K562 (cell line): ENCODE measurements around the gene DNAJC1. TPM values are rescaled to one million over a fixed set of nuclear protein-coding genes. Genes with fewer than 3 reads are reported as not detected.
A peak's percentile ranks its signal among the peaks of the same experiment; 100 is the strongest.

Experiments
- ATAC-seq: fragments of 200-7000 bp; cut with Tn5 transposase; 3 replicates; pipeline ENCODE4 v1.9.1; 2020; ENCODE audit warnings: moderate library complexity
- BruUV-seq: library from RNA; stranded (reverse); fragments of 400-500 nt; replicated peaks from 2 replicates; lab custom pipeline; 2021; lab: Mats Ljungman, UMichigan
- CTCF ChIA-PET: fragments of 300-600 bp; formaldehyde crosslinking; extraction: SDS; loops from one replicate; lab custom pipeline; 2021; ENCODE audit warnings: low intra/inter-chr PET ratio; lab: Yijun Ruan, JAX
- POLR2A ChIA-PET: fragments of 300-600, 350-650 bp; sonication (Branson Sonifier 250); formaldehyde crosslinking; extraction: SDS; loops from one replicate; lab custom pipeline; 2021; ENCODE audit warnings: antibody characterized with exemption, inconsistent platforms; lab: Yijun Ruan, JAX
- DNase-seq, 4 experiments: peaks; one replicate each; pipeline versions ENCODE4 v3.0.0 to v3.0.0-alpha.2; 2011 to 2018; ENCODE audit warnings: low spot score in 3 of 4, mixed read lengths in 3 of 4; ENCODE audit errors: extremely low read depth in 1 of 4
- FAIRE-seq: peaks from 2 replicates; lab custom pipeline; 2011; peaks lifted over from hg19 to GRCh38; lab: Jason Lieb, UNC
- H2AFZ ChIP-seq: 2 replicates; pipeline ENCODE4 v1.6.0; 2011; ENCODE audit warnings: low read depth, low read length, control low read depth, inconsistent platforms
- H3K27ac ChIP-seq: fragments of 200-600 bp; 3 replicates; pipeline ENCODE4 v1.8.0; 2011; ENCODE audit warnings: low read depth, mild to moderate bottlenecking, control low read depth, inconsistent platforms, low read length, moderate library complexity, mixed read lengths; ENCODE audit errors: extremely low read depth
- H3K27me3 ChIP-seq, 2 experiments: fragments of 300-600 bp in 1 of 2; 2 replicates in 1 of 2; 3 replicates in 1 of 2; pipeline versions ENCODE4 v1.6.0 to v1.8.0; 2011; ENCODE audit warnings: inconsistent platforms in 2 of 2, low read length in 2 of 2, mild to moderate bottlenecking in 1 of 2, mixed read lengths in 1 of 2, moderate library complexity in 1 of 2; ENCODE audit not compliant: control insufficient read depth in 2 of 2, insufficient read depth in 2 of 2
- H3K36me3 ChIP-seq: fragments of 300-600 bp; 3 replicates; pipeline ENCODE4 v1.8.0; 2011; ENCODE audit warnings: mild to moderate bottlenecking, low read length, inconsistent platforms; ENCODE audit not compliant: control insufficient read depth, insufficient read depth
- H3K4me1 ChIP-seq, 2 experiments: fragments of 200-600 bp in 1 of 2; replicated peaks in 1 of 2; 2 replicates in 1 of 2; 3 replicates in 1 of 2; pipeline versions ENCODE4 v1.5.1 to v1.8.0; 2011; ENCODE audit warnings: inconsistent platforms in 2 of 2, low read length in 2 of 2, mild to moderate bottlenecking in 1 of 2, mixed read lengths in 1 of 2, moderate library complexity in 1 of 2; ENCODE audit not compliant: control insufficient read depth in 2 of 2, insufficient read depth in 2 of 2
- H3K4me2 ChIP-seq: 2 replicates; pipeline ENCODE4 v1.6.1; 2011; ENCODE audit warnings: low read length, control low read depth, inconsistent platforms, mixed read lengths; ENCODE audit not compliant: insufficient read depth
- H3K4me3 ChIP-seq: fragments of 200-600 bp; sonication (generic), shearing (Covaris generic); 2 replicates; pipeline ENCODE4 v1.5.1; 2016; ENCODE audit warnings: control low read depth, inconsistent platforms
- H3K79me2 ChIP-seq: fragments of 200-600 bp; 3 replicates; pipeline ENCODE4 v1.8.0; 2011; ENCODE audit warnings: low read length, inconsistent platforms; ENCODE audit not compliant: control insufficient read depth, insufficient read depth
- H3K9ac ChIP-seq, 2 experiments: 2 replicates each; pipeline versions ENCODE4 v1.6.0 to v1.6.1; 2011; ENCODE audit warnings: low read depth in 2 of 2, low read length in 2 of 2, control low read depth in 1 of 2, inconsistent platforms in 1 of 2, mild to moderate bottlenecking in 1 of 2, mixed read lengths in 1 of 2; ENCODE audit not compliant: insufficient read depth in 1 of 2
- H3K9me1 ChIP-seq: one replicate; pipeline ENCODE4 v1.6.0; 2011; ENCODE audit warnings: inconsistent platforms, mild to moderate bottlenecking, low read length, moderate library complexity; ENCODE audit not compliant: control insufficient read depth, insufficient read depth
- H3K9me3 ChIP-seq: replicated peaks from 2 replicates; pipeline ENCODE4 v1.5.1; 2011; ENCODE audit warnings: low read depth, low read length, inconsistent platforms; ENCODE audit not compliant: control insufficient read depth, insufficient read depth
- H4K20me1 ChIP-seq: replicated peaks from 2 replicates; pipeline ENCODE4 v1.6.1; 2011; ENCODE audit warnings: low read length, inconsistent platforms, mixed read lengths; ENCODE audit not compliant: control insufficient read depth, insufficient read depth
- ETV1 ChIP-seq: fragments of 450-650 bp; conservative IDR thresholded peaks from 2 replicates; pipeline ENCODE4 v1.6.1; 2016; ENCODE audit warnings: missing genetic modification characterization, control low read depth, low read depth, missing compliant biosample characterization
- NFYB ChIP-seq: IDR thresholded peaks from 2 replicates; pipeline ENCODE4 v1.6.1; 2011; ENCODE audit warnings: mild to moderate bottlenecking, moderate library complexity; ENCODE audit not compliant: insufficient read length; ENCODE audit errors: extremely low read depth
- RBM25 ChIP-seq: fragments of 200-400 bp; formaldehyde crosslinking; IDR thresholded peaks from 2 replicates; pipeline ENCODE4 v1.6.1; 2018; ENCODE audit warnings: low read length, low read depth, moderate library complexity; ENCODE audit not compliant: severe bottlenecking
- ZNF146 ChIP-seq: IDR thresholded peaks from one replicate; pipeline ENCODE4 v1.6.1; 2018; ENCODE audit warnings: missing compliant biosample characterization; ENCODE audit not compliant: unreplicated experiment
- ZNF324 ChIP-seq: fragments of 250-450 bp; sonication (Bioruptor Pico); IDR thresholded peaks from 2 replicates; pipeline ENCODE4 v1.4.0; 2020; ENCODE audit warnings: mild to moderate bottlenecking
- WGBS: fragments of 100-300 bp; shearing (Covaris generic); methylation state at CpG from one replicate; pipeline ENCODE4 v1.1.6; 2016; ENCODE audit warnings: low coverage, mixed read lengths; ENCODE audit not compliant: insufficient coverage; ENCODE audit errors: missing lambda C conversion rate; 5-methylcytosine and 5-hydroxymethylcytosine counted together
- in situ Hi-C: fragments of 300-500 bp; cut with MboI; formaldehyde crosslinking; loops from 4 replicates; pipeline ENCODE4 v1.15.0; 2018; ENCODE audit warnings: inconsistent platforms, mixed read lengths
- intact Hi-C: fragments of 100-400 bp; cut with micrococcal nuclease; formaldehyde crosslinking; loops from 2 replicates; pipeline ENCODE4 v1.14.2; 2022
- polyA plus RNA-seq, 8 experiments: library from polyadenylated mRNA; depleted of rRNA in 4 of 8; stranded (reverse) in 5 of 8; unstranded in 3 of 8; fragments of >200 nt; fragmentation: Nextera tagmentation in 2 of 8; fragmentation: Illumina TruSeq in 1 of 8; extraction: Ambion mirVana in 2 of 8; extraction: Trizol in 1 of 8; gene quantifications; 2 replicates each; pipeline versions ENCODE4 v1.2.1 to v1.2.3, GENCODE V29; 2011 to 2014; ENCODE audit warnings: inconsistent platforms in 1 of 8, missing spikeins in 1 of 8
- total RNA-seq, 7 experiments: library from RNA; depleted of rRNA in 6 of 7; stranded (reverse); fragments of >200 nt in 6 of 7; fragmentation: Illumina TruSeq in 2 of 7; extraction: Trizol in 2 of 7; gene quantifications; 2 replicates each; pipeline versions ENCODE4 v1.2.1 to v1.2.3, GENCODE V29; 2011 to 2021; ENCODE audit warnings: low replicate concordance in 1 of 7

Gene DNAJC1
- total and polyA plus RNA-seq, 9 of the 15 experiments (the other 6 are each of a cell fraction or from before 2014, with no cell fraction given): 5.4 to 77.6 (median 40.3) TPM

DNA sequence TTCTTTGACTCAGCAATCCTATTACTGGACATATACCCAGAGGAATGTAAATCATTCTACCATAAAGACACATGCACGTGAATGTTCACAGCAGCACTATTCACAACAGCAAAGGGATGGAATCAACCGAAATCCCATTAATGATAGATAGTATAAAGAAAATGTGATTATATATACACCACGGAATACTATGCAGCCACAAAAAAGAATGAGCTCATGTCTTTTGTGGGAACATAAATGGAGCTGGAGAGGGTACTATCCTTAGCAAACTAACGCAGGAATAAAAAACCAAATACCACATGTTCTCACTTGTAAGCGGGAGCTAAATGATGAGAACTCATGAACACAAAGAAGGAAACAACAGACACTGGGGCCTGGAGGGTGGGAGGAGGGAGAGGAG is 201.9 kb downstream of the DNAJC1 start:
- no peak overlapping the region for H3K9ac ChIP-seq
- DNase-seq: no peak
- TF ChIP-seq ZNF324 (no peak), ZNF146 (CRISPR knock-in tag) (peak; percentile 83), RBM25 (peak; percentile 42)
- H4K20me1 ChIP-seq: no peaks in the 10 kb centered on the region
- no peak for ATAC-seq
- no peaks in the 10 kb centered on the region for H3K27me3 ChIP-seq
- H3K79me2 ChIP-seq: peaks cover 36% of the 10 kb centered on the region
- peaks cover 4 to 20% of the 10 kb centered on the region in 2 experiments; a peak in 4 of 5 replicates for H3K4me1 ChIP-seq
- no TSS peak for BruUV-seq
- ChIA-PET CTCF (no interaction called here), POLR2A (interaction anchor here (0.6 kb wide), 1 partner anchor 305 kb away, joined by 5 read pairs; no protein-coding TSS in a partner anchor)
- 88% methylated on average over 5 of the region's 5 CpGs for WGBS
- H3K27ac ChIP-seq: no peak overlapping the region
- H3K4me3 ChIP-seq: no peak overlapping the region
- H3K4me2 ChIP-seq: no peak overlapping the region
- peaks cover 31% of the 10 kb centered on the region for H3K36me3 ChIP-seq
- in situ Hi-C loops (no loop called here), intact Hi-C loops (no loop called here)
- no peak for FAIRE-seq
- H3K9me1 ChIP-seq: no peaks in the 10 kb centered on the region
- H3K9me3 ChIP-seq: no peaks in the 10 kb centered on the region
- no peak overlapping the region for H2AFZ ChIP-seq

DNA sequence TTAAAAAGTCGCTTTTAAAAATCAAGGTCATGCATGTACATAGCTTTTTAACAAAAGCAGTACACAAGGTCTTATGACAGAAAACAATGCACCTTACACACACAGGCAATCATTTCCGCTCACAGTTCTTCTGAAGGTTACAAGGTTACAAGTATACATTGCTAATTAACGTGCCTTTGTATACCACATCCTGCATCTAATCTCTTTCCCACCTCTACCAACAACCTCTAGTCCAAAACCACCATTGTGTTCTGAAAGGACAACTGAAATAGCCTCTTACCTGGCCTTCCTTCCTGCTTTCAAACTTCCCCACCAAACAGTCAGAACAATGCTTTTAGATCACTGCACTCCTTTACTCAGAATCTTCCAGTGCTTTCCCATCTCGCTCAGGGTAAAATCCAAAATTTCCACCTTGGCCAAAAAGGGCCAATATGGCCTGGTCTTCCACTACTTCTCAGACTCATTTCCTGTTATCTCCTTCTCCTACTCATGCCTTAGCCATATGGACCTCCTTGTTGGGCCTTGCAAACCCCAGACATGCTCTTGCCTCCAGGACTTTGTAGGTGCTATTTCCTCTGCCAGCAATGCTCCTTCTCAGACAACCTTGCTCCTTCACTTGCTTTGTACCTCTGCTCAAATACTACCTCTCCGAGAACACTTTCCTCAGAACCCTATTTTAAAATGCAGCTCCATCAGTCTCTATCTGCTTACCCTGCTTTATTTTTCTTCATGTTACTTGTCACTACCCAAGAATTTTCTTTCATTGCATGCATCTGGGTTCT is 205.4 kb downstream of the DNAJC1 start:
- CTCF ChIA-PET: no interaction called here

More for the DNA sequence above, 205.4 kb downstream of the DNAJC1 start:
- H3K27ac ChIP-seq: peak overlapping the region; percentile 14; the same call in 2 of the 3 replicates
- H3K4me2 ChIP-seq: no peak overlapping the region
- BruUV-seq: no TSS peak
- POLR2A ChIA-PET: interaction anchor here (0.6 to 0.9 kb wide), 3 partner anchors 11 to 273 kb away, joined by 3 to 4 read pairs (median 4); partner anchors contain the start of gene SKIDA1
- H3K4me1 ChIP-seq: peaks cover 4 to 9% of the 10 kb centered on the region in 2 experiments; a peak in 2 of 5 replicates
- no peaks in the 10 kb centered on the region for H3K27me3 ChIP-seq
- WGBS: 70% methylated on average over 5 of the region's 5 CpGs
- no peak overlapping the region; the same call in 1 of the 2 replicates for H2AFZ ChIP-seq
- H3K4me3 ChIP-seq: no peak overlapping the region
- H3K9me1 ChIP-seq: no peaks in the 10 kb centered on the region
- H4K20me1 ChIP-seq: no peaks in the 10 kb centered on the region
- ATAC-seq: peak; percentile 47
- H3K9ac ChIP-seq: no peak overlapping the region
- H3K79me2 ChIP-seq: peaks cover 9% of the 10 kb centered on the region; the same call in 1 of the 3 replicates
- in situ Hi-C loops: no loop called here
- intact Hi-C loops: no loop called here
- DNase-seq: no peak
- TF ChIP-seq ETV1 (tag) (peak; percentile 37; the same call in 1 of the 2 replicates), NFYB (no peak)
- TF ChIP-seq, all 486 proteins: peak for 1
- no peak for FAIRE-seq
- H3K9me3 ChIP-seq: no peaks in the 10 kb centered on the region
- peaks cover 27% of the 10 kb centered on the region for H3K36me3 ChIP-seq
